Gastrocnemius medialis (tissue), 4 donors: Measurements from ENCODE around the gene ATAD3C. TPM values are rescaled to one million over a fixed set of nuclear protein-coding genes. Genes with fewer than 3 reads are reported as not detected.
A peak's percentile ranks its signal among the peaks of the same experiment; 100 is the strongest.

Experiments
- ATAC-seq, 2 donors: fragments of 150-250 bp; one replicate each; pipeline ENCODE4 v1.9.1; 2016
- DNase-seq, 2 donors: peaks; one replicate each; pipeline ENCODE4 v3.0.0-alpha.2; 2019
- H3K27ac ChIP-seq, 4 donors: fragments of 200-600 bp; sonication (generic); 1 replicate in 1 of 4; 2 replicates in 3 of 4; pipeline ENCODE4 v1.5.1; 2016 to 2018; ENCODE audit warnings: mild to moderate bottlenecking in 2 of 4, moderate library complexity in 1 of 4
- H3K27me3 ChIP-seq, 3 donors: fragments of 200-600 bp; sonication (generic) in 2 of 3; 1 replicate in 1 of 3; 2 replicates in 2 of 3; pipeline versions ENCODE4 v1.5.1 to v1.6.0; 2016 to 2019; ENCODE audit warnings: mild to moderate bottlenecking in 1 of 3, moderate library complexity in 1 of 3
- H3K36me3 ChIP-seq, 2 donors: fragments of 200-600 bp; sonication (generic) in 1 of 2; one replicate each; pipeline ENCODE4 v1.5.1; 2017 to 2018
- H3K4me1 ChIP-seq, 2 donors: fragments of 200-600 bp; sonication (generic) in 1 of 2; one replicate each; pipeline ENCODE4 v1.5.1; 2016 to 2017; ENCODE audit warnings: mild to moderate bottlenecking in 2 of 2
- H3K4me3 ChIP-seq, 4 donors: fragments of 200-600 bp; sonication (generic) in 3 of 4; 1 replicate in 1 of 4; 2 replicates in 3 of 4; pipeline ENCODE4 v1.5.1; 2016 to 2019; ENCODE audit warnings: mild to moderate bottlenecking in 2 of 4
- H3K9me3 ChIP-seq, 3 donors: fragments of 200-600 bp; sonication (generic) in 2 of 3; 1 replicate in 1 of 3; 2 replicates in 2 of 3; pipeline ENCODE4 v1.5.1; 2016 to 2019
- POLR2A ChIP-seq, 2 donors: fragments of 450-650 bp; IDR thresholded peaks; one replicate each; pipeline ENCODE4 v1.6.1; 2017; ENCODE audit warnings: antibody characterized with exemption in 2 of 2, mild to moderate bottlenecking in 2 of 2, moderate library complexity in 2 of 2
- in situ Hi-C, 4 donors: fragments of 200-750 bp; cut with MboI; loops; one replicate each; pipeline versions ENCODE4 v1.15.0 to v1.8.0; 2017; ENCODE audit warnings: low sequenced_read_pairs in 4 of 4
- intact Hi-C: fragments of 100-400 bp; cut with DNase I; formaldehyde crosslinking; loops from one replicate; pipeline ENCODE4 v1.15.1; 2023; ENCODE audit warnings: low total_unique reads
- total RNA-seq, 4 donors: library from RNA; depleted of rRNA; stranded (reverse); fragments of >200 nt; gene quantifications; one replicate each; pipeline versions ENCODE4 v1.1.0 to v1.2.3, GENCODE V29; 2016
- TF ChIP-seq, protein P1 (sequence below), 5 experiments: fragments of 450-650 bp in 3 of 5; fragments of 200-600 bp in 2 of 5; sonication (generic) in 2 of 5; IDR thresholded peaks in 4 of 5; conservative IDR thresholded peaks in 1 of 5; 1 replicate in 4 of 5; 2 replicates in 1 of 5; pipeline ENCODE4 v1.5.1; 2016 to 2019; ENCODE audit warnings: antibody characterized with exemption in 5 of 5, mild to moderate bottlenecking in 3 of 5, moderate library complexity in 3 of 5

The ATAD3C gene
- total RNA-seq, 4 donors from 2014 or later: 0.07 TPM; not detected in 3

GRCh38 chr1:1419813-1420653, 29.5 kb upstream of the ATAD3C start:
- TF ChIP-seq POLR2A (IDR thresholded peaks at IDR 0.05): no peak
- TF ChIP-seq, protein P1, sequence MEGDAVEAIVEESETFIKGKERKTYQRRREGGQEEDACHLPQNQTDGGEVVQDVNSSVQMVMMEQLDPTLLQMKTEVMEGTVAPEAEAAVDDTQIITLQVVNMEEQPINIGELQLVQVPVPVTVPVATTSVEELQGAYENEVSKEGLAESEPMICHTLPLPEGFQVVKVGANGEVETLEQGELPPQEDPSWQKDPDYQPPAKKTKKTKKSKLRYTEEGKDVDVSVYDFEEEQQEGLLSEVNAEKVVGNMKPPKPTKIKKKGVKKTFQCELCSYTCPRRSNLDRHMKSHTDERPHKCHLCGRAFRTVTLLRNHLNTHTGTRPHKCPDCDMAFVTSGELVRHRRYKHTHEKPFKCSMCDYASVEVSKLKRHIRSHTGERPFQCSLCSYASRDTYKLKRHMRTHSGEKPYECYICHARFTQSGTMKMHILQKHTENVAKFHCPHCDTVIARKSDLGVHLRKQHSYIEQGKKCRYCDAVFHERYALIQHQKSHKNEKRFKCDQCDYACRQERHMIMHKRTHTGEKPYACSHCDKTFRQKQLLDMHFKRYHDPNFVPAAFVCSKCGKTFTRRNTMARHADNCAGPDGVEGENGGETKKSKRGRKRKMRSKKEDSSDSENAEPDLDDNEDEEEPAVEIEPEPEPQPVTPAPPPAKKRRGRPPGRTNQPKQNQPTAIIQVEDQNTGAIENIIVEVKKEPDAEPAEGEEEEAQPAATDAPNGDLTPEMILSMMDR (IDR thresholded peaks at IDR 0.05 in 4 of 5, conservative IDR thresholded peaks at IDR 0.05 in 1 of 5): peak in 1 of 5 experiments; percentile 24
- intact Hi-C loops: no loop called here

DNA sequence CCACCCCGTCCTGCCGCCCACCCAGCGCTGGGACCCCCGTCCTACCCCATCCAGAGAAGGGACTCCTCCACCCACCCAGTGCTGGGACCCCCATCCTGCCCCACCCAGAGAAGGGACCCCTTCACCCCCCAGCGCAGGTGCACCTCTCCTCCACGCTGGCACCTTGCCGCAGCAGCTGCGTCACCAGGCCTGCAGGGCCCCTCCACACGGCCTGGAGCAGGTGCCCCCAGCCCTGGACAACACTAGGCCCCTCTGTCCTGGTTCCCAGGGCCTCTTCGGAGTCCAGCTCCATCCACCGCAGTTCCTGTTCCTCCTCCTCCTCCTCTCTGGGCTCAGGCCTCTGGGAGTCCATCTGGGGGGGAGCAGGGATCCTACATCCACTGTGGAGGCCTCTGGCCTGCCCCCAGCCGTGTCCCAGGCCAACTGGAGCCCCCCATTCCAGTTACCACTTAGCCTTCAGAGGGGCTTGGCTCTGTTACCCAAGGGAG, 28.8 kb upstream of the ATAD3C start:
- TF ChIP-seq, protein P1 (IDR thresholded peaks at IDR 0.05 in 4 of 5, conservative IDR thresholded peaks at IDR 0.05 in 1 of 5): no peak
- no peak for TF ChIP-seq POLR2A (IDR thresholded peaks at IDR 0.05)
- Histone ChIP-seq H3K9me3 (no peaks in the 10 kb centered on the region), H3K4me3 (peak overlapping the region in 2 of 4 donors; percentile 28 to 47), H3K27me3 (no peaks in the 10 kb centered on the region), H3K27ac (no peak overlapping the region), H3K36me3 (no peaks in the 10 kb centered on the region), H3K4me1 (peaks cover 0 to 3% of the 10 kb centered on the region in 2 donors)
- no peak for ATAC-seq
- DNase-seq: no peak
- in situ Hi-C loops (no loop called here), intact Hi-C loops (no loop called here)

More at GRCh38 chr1:1419813-1420653, 29.5 kb upstream of the ATAD3C start:
- peak; percentile 36 to 58 for ATAC-seq
- in situ Hi-C loops: no loop called here
- Histone ChIP-seq H3K27me3 (no peaks in the 10 kb centered on the region), H3K4me3 (peak overlapping the region; percentile 36 to 47 (median 45)), H3K27ac (peak overlapping the region in 3 of 4 donors; percentile 40 to 54 (median 50)), H3K36me3 (no peaks in the 10 kb centered on the region), H3K9me3 (no peaks in the 10 kb centered on the region), H3K4me1 (peaks cover 0 to 3% of the 10 kb centered on the region in 2 donors)
- DNase-seq: no peak

DNA sequence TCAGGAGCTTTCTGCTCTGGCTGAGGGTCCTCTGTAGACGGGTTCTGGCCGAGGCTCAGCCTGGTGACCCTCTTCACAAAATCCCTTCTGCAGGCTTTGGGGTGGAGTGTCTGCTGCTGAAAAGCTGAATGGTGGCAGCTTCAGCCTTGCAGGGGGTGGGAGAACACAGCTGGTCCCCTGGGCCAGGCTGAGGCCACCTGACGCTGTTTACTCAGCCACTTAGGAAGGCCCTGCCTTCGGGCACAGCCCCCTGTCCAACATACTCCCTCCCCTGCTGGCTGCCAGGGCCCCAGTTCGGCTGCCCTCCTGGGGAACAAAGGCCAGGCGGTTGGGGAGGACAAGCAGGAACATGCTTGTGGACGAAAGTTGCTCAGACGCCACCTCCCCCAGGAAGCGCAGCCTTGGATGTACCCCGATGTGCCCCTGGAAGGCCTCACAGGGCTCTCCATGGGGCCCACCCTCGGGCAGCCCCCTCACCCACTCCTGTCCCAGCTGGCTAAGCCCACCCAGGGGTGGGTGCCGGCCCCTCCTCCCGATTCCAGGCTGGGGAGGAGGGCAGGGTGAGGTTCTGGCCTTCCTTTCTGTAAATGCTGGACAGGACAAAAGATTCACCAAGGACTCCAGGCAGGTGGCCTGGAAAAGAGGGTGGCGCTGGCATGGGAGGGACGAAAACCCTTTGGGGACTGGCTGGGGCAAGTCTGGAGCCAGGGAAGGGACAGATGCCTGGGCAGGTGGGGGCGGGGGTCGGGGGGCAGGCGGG, 28.2 kb upstream of the ATAD3C start, which contains the start of gene ANKRD65:
Gene ANKRD65 (minus strand): TSS at position 130 of the 760 bp plus-strand sequence. CDS start 271 bp downstream, outside the sequence.
- H3K27me3 ChIP-seq: no peaks in the 10 kb centered on the region
- intact Hi-C loops: no loop called here
- ATAC-seq: no peak
- in situ Hi-C loops: no loop called here
- TF ChIP-seq, protein P1 (IDR thresholded peaks at IDR 0.05 in 4 of 5, conservative IDR thresholded peaks at IDR 0.05 in 1 of 5): no peak
- no peak for TF ChIP-seq POLR2A (IDR thresholded peaks at IDR 0.05)
- peak within 1 kb of the TSS in 1 of 4 donors; percentile 33 for H3K27ac ChIP-seq
- H3K36me3 ChIP-seq: no peaks in the 10 kb centered on the region
- peaks cover 0 to 3% of the 10 kb centered on the region in 2 donors for H3K4me1 ChIP-seq
- peak within 1 kb of the TSS in 2 of 4 donors; percentile 28 to 47 for H3K4me3 ChIP-seq
- H3K9me3 ChIP-seq: no peaks in the 10 kb centered on the region
- DNase-seq: no peak

- Histone ChIP-seq H3K4me1 (peaks cover 0 to 3% of the 10 kb centered on the region in 2 donors), H3K4me3 (no peak overlapping the region), H3K9me3 (no peaks in the 10 kb centered on the region), H3K27ac (no peak overlapping the region), H3K27me3 (peaks cover 0 to 3% (median 0%) of the 10 kb centered on the region in 3 donors), H3K36me3 (no peaks in the 10 kb centered on the region)
- DNase-seq (no peak), ATAC-seq (no peak)
- intact Hi-C loops: no loop called here
- in situ Hi-C loops: no loop called here
- no peak for TF ChIP-seq POLR2A (IDR thresholded peaks at IDR 0.05)
- TF ChIP-seq, protein P1 (IDR thresholded peaks at IDR 0.05 in 4 of 5, conservative IDR thresholded peaks at IDR 0.05 in 1 of 5): no peak
These were observed 27.5 kb upstream of the ATAD3C start for GRCh38 chr1:1421907-1422464.
